ENCODE results near the gene CNGA2. TPM values are rescaled to one million over a fixed set of nuclear protein-coding genes. Genes with fewer than 3 reads are reported as not detected.

The CNGA2 gene
- total RNA-seq, 4 donors from 2014 or later, result not detected

GRCh38 chrX:151699746-151700145, 34.8 kb upstream of the CNGA2 start:
- no CpG with 5 or more reads among the region's 9 CpGs for WGBS, 2 donors (ENCODE audit: low coverage in 1 of 2)
- no peak for ATAC-seq

GRCh38 chrX:151700581-151700980, 34.0 kb upstream of the CNGA2 start:
- Histone ChIP-seq H3K9me3 (no peaks in the 10 kb centered on the region), H3K36me3 (no peaks in the 10 kb centered on the region), H3K4me1 (no peaks in the 10 kb centered on the region), H3K4me3 (no peak overlapping the region), H3K27me3 (peaks cover 7% of the 10 kb centered on the region), H3K27ac (no peak overlapping the region)
- WGBS, 2 donors (ENCODE audit: low coverage in 1 of 2), result 100% methylated on average over 4 of the region's 16 CpGs; no CpG with 5 or more reads in 1 of the 2 donors
- no peak for ATAC-seq
- TF ChIP-seq CTCF (IDR thresholded peaks at IDR 0.05) (no peak), POLR2A (IDR thresholded peaks at IDR 0.05) (no peak), POLR2AphosphoS5 (IDR thresholded peaks at IDR 0.05) (no peak), EP300 (IDR thresholded peaks at IDR 0.05) (no peak)

More at GRCh38 chrX:151699746-151700145, 34.8 kb upstream of the CNGA2 start:
- Histone ChIP-seq H3K4me3 (no peak overlapping the region), H3K27me3 (peaks cover 14% of the 10 kb centered on the region), H3K36me3 (no peaks in the 10 kb centered on the region), H3K27ac (no peak overlapping the region), H3K9me3 (no peaks in the 10 kb centered on the region), H3K4me1 (peaks cover 0 to 5% (median 0%) of the 10 kb centered on the region in 3 donors)
- no peak for TF ChIP-seq CTCF (IDR thresholded peaks at IDR 0.05)
- TF ChIP-seq POLR2A (IDR thresholded peaks at IDR 0.05), result no peak
- no peak for TF ChIP-seq EP300 (IDR thresholded peaks at IDR 0.05)
- no peak for TF ChIP-seq POLR2AphosphoS5 (IDR thresholded peaks at IDR 0.05)

- ATAC-seq, result no peak
- no peaks in the 10 kb centered on the region for H3K4me1 ChIP-seq
- no peak for TF ChIP-seq CTCF (IDR thresholded peaks at IDR 0.05)
- no peak for TF ChIP-seq EP300 (IDR thresholded peaks at IDR 0.05)
- no peak for TF ChIP-seq POLR2A (IDR thresholded peaks at IDR 0.05)
- H3K27ac ChIP-seq, result no peak overlapping the region
- whole genome bisulfite sequencing, 2 donors (ENCODE audit: low coverage in 1 of 2), result 80% methylated on average over 1 of the region's 4 CpGs; no CpG with 5 or more reads in 1 of the 2 donors
- peaks cover 2% of the 10 kb centered on the region for H3K27me3 ChIP-seq
- H3K9me3 ChIP-seq, result no peaks in the 10 kb centered on the region
- H3K36me3 ChIP-seq, result no peaks in the 10 kb centered on the region
- no peak overlapping the region for H3K4me3 ChIP-seq
Observed at GRCh38 chrX:151701071-151701470, 33.5 kb upstream of the CNGA2 start.

GRCh38 chrX:151701531-151701930, 33.0 kb upstream of the CNGA2 start:
- no peak overlapping the region for H3K27ac ChIP-seq
- H3K4me3 ChIP-seq, result no peak overlapping the region
- 73 to 93% methylated on average over 2 to 4 of the region's 7 CpGs for WGBS, 2 donors (ENCODE audit: low coverage in 1 of 2)
- no peak for ATAC-seq
- no peaks in the 10 kb centered on the region for H3K4me1 ChIP-seq
- H3K36me3 ChIP-seq, result no peaks in the 10 kb centered on the region
- TF ChIP-seq EP300 (IDR thresholded peaks at IDR 0.05), result no peak
- TF ChIP-seq CTCF (IDR thresholded peaks at IDR 0.05), result no peak
- TF ChIP-seq POLR2AphosphoS5 (IDR thresholded peaks at IDR 0.05), result no peak
- no peak for TF ChIP-seq POLR2A (IDR thresholded peaks at IDR 0.05)
- no peaks in the 10 kb centered on the region for H3K27me3 ChIP-seq
- no peaks in the 10 kb centered on the region for H3K9me3 ChIP-seq

- TF ChIP-seq POLR2AphosphoS5 (IDR thresholded peaks at IDR 0.05) (no peak), EP300 (IDR thresholded peaks at IDR 0.05) (no peak), POLR2A (IDR thresholded peaks at IDR 0.05) (no peak), CTCF (IDR thresholded peaks at IDR 0.05) (no peak)
- H3K36me3 ChIP-seq, result no peaks in the 10 kb centered on the region
- no peaks in the 10 kb centered on the region for H3K27me3 ChIP-seq
- no peaks in the 10 kb centered on the region for H3K9me3 ChIP-seq
- no peak for ATAC-seq
- no peaks in the 10 kb centered on the region for H3K4me1 ChIP-seq
- H3K4me3 ChIP-seq, result no peak overlapping the region
- H3K27ac ChIP-seq, result no peak overlapping the region
- no CpG with 5 or more reads among the region's 9 CpGs for WGBS, 2 donors (ENCODE audit: low coverage in 1 of 2)
Observed at GRCh38 chrX:151702026-151702714, 32.4 kb upstream of the CNGA2 start.

Data from gastroesophageal sphincter (tissue), 4 donors.